Activated CD8-positive, alpha-beta memory T cell treated with anti-CD3 and anti-CD28 coated beads for 24 hours (primary cell): Measurements from ENCODE around the gene PIP5K1C.

ENCODE experiments used
- DNase-seq: peaks from one replicate; pipeline ENCODE4 v3.0.0-alpha.2; 2020

Gene PIP5K1C

GRCh38 chr19:3608079-3608641 lies 92.1 kb downstream of the PIP5K1C start:
- DNase-seq: no peak

- DNase-seq: no peak
Observed at GRCh38 chr19:3607303-3608078, 92.8 kb downstream of the PIP5K1C start.

- peak; percentile 88 for DNase-seq
Observed at GRCh38 chr19:3606690-3607289, 93.5 kb downstream of the PIP5K1C start, which contains the start of gene TBXA2R. Gene TBXA2R (minus strand): TSS chr19:3606875. CDS start chr19:3600634, 6,241 bp downstream.

GRCh38 chr19:3606174-3606689 lies 94.0 kb downstream of the PIP5K1C start:
- DNase-seq: peak; percentile 73

GRCh38 chr19:3605770-3606169 lies 94.5 kb downstream of the PIP5K1C start:
- no peak for DNase-seq

GRCh38 chr19:3605361-3605760 lies 94.9 kb downstream of the PIP5K1C start:
- DNase-seq: no peak

GRCh38 chr19:3604987-3605343 lies 95.3 kb downstream of the PIP5K1C start:
- DNase-seq: no peak

GRCh38 chr19:3604227-3604986 lies 95.9 kb downstream of the PIP5K1C start:
- peak; percentile 79 for DNase-seq

- no peak for DNase-seq
Observed at GRCh38 chr19:3603121-3603811, 97.0 kb downstream of the PIP5K1C start.

GRCh38 chr19:3601021-3601420 lies 99.2 kb downstream of the PIP5K1C start:
- no peak for DNase-seq

GRCh38 chr19:3599776-3600187 lies 100.5 kb downstream of the PIP5K1C start:
- DNase-seq: no peak

- DNase-seq: no peak
Observed at GRCh38 chr19:3595521-3596061, 104.7 kb downstream of the PIP5K1C start.

GRCh38 chr19:3593156-3593555 lies 107.1 kb downstream of the PIP5K1C start:
- DNase-seq: no peak

GRCh38 chr19:3591876-3592613 lies 108.2 kb downstream of the PIP5K1C start:
- no peak for DNase-seq

GRCh38 chr19:3590991-3591659 lies 109.1 kb downstream of the PIP5K1C start:
- DNase-seq: no peak

- DNase-seq: no peak
Observed at GRCh38 chr19:3589949-3590348, 110.3 kb downstream of the PIP5K1C start.

GRCh38 chr19:3589439-3589838 lies 110.8 kb downstream of the PIP5K1C start:
- DNase-seq: no peak

- no peak for DNase-seq
Observed at GRCh38 chr19:3586707-3587346, 113.4 kb downstream of the PIP5K1C start.

GRCh38 chr19:3586127-3586626 lies 114.1 kb downstream of the PIP5K1C start:
- peak; percentile 81 for DNase-seq
